ENCODE measurements around the gene PRDM15.

PRDM15 gene

DNA sequence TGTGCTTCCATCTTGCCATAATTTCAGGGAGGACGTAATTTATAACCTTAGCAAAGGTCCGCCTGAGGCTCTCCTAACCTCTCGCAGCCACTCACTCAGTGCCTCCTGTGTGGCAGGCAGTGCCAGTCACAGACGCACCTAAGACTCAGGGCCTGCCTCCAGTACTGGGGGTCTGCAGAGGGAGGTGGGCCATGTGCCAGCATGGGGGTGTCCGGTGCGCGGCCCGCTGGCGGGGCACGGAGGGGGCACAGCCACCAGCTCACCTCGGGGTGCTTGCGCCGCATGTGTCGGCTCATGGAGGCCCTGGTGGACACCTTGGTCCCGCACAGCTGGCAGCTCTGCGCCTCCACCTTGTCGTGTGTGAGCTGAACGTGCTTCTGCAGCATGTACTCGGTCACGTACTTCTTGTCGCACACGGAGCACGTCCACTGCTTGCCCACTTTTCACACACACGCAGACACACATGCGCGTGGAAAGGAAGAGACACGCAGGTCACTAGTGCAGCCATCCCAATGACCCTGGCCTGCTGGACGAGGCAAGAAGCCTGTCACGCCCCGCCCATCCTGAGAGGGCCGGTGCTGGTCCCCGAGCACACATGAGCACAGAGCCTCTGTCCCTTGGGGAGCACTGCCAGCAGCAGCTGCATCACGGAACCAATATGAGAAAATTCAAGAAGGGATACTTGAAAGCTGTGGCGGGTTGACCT, 69.1 kb downstream of the PRDM15 start:
- Histone ChIP-seq H3K9ac (ENCODE audit: low read depth, low read length, poor library complexity, severe bottlenecking) (no peak overlapping the region), H3K9me2 (replicated peaks; ENCODE audit: low read depth, low read length) (no peaks in the 10 kb centered on the region), H3K9me3 (ENCODE audit: insufficient read depth, low read depth, low read length) (no peaks in the 10 kb centered on the region), H3K79me2 (ENCODE audit: insufficient read depth, low read length) (no peaks in the 10 kb centered on the region), H2AFZ (ENCODE audit: low read length) (no peak overlapping the region), H3K4me3 (ENCODE audit: low read length, poor library complexity, severe bottlenecking) (no peak overlapping the region), H3K36me3 (ENCODE audit: insufficient read depth, low read length) (peaks cover 17% of the 10 kb centered on the region; the same call in 1 of the 2 replicates), H3K27me3 (ENCODE audit: insufficient read depth, low read length, poor library complexity, severe bottlenecking) (no peaks in the 10 kb centered on the region), H3K4me2 (ENCODE audit: low read depth, low read length, poor library complexity, severe bottlenecking) (no peak overlapping the region), H3K4me1 (ENCODE audit: insufficient read depth, low read length, poor library complexity, severe bottlenecking) (no peaks in the 10 kb centered on the region), H3F3A (ENCODE audit: low read depth) (no peaks in the 10 kb centered on the region), H4K20me1 (ENCODE audit: insufficient read depth, low read length, poor library complexity, severe bottlenecking) (no peaks in the 10 kb centered on the region)
- TF ChIP-seq, protein P1, sequence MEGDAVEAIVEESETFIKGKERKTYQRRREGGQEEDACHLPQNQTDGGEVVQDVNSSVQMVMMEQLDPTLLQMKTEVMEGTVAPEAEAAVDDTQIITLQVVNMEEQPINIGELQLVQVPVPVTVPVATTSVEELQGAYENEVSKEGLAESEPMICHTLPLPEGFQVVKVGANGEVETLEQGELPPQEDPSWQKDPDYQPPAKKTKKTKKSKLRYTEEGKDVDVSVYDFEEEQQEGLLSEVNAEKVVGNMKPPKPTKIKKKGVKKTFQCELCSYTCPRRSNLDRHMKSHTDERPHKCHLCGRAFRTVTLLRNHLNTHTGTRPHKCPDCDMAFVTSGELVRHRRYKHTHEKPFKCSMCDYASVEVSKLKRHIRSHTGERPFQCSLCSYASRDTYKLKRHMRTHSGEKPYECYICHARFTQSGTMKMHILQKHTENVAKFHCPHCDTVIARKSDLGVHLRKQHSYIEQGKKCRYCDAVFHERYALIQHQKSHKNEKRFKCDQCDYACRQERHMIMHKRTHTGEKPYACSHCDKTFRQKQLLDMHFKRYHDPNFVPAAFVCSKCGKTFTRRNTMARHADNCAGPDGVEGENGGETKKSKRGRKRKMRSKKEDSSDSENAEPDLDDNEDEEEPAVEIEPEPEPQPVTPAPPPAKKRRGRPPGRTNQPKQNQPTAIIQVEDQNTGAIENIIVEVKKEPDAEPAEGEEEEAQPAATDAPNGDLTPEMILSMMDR (conservative IDR thresholded peaks at IDR 0.05; ENCODE audit: low read length), result no peak
- no peak for TF ChIP-seq EZH2phosphoT487 (IDR thresholded peaks at IDR 0.05; ENCODE audit: borderline replicate concordance)

DNA sequence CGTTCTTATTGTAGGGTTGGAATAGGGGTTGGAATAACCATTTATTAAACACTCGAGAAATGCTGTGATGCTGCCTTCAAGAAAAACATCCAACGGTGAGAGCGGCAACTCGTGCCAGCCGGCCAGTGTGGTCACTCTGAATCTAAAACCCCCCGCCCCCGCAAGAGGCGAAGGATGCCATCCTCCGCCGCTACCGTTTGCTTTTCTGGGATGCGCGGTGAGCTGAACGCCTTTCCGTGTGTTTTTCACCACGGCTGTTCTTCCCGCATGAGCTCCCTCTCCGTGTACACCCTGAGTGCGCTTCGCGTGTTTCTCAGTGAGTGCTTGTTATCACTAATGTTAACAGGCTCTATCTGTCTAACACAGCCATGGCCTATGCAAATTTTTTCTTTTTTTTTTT, 70.3 kb downstream of the PRDM15 start:
- Histone ChIP-seq H3K4me1 (ENCODE audit: insufficient read depth, low read length, poor library complexity, severe bottlenecking) (no peaks in the 10 kb centered on the region), H3K79me2 (ENCODE audit: insufficient read depth, low read length) (no peaks in the 10 kb centered on the region), H3K9me2 (replicated peaks; ENCODE audit: low read depth, low read length) (no peaks in the 10 kb centered on the region), H3K27me3 (ENCODE audit: insufficient read depth, low read length, poor library complexity, severe bottlenecking) (no peaks in the 10 kb centered on the region), H3K4me3 (ENCODE audit: low read length, poor library complexity, severe bottlenecking) (no peak overlapping the region), H3K9ac (ENCODE audit: low read depth, low read length, poor library complexity, severe bottlenecking) (no peak overlapping the region), H3K36me3 (ENCODE audit: insufficient read depth, low read length) (peaks cover 17% of the 10 kb centered on the region; the same call in 1 of the 2 replicates), H3K4me2 (ENCODE audit: low read depth, low read length, poor library complexity, severe bottlenecking) (no peak overlapping the region), H2AFZ (ENCODE audit: low read length) (no peak overlapping the region), H4K20me1 (ENCODE audit: insufficient read depth, low read length, poor library complexity, severe bottlenecking) (no peaks in the 10 kb centered on the region), H3K9me3 (ENCODE audit: insufficient read depth, low read depth, low read length) (no peaks in the 10 kb centered on the region), H3F3A (ENCODE audit: low read depth) (no peaks in the 10 kb centered on the region)
- TF ChIP-seq EZH2phosphoT487 (IDR thresholded peaks at IDR 0.05; ENCODE audit: borderline replicate concordance), result no peak
- TF ChIP-seq, protein P1 (conservative IDR thresholded peaks at IDR 0.05; ENCODE audit: low read length), result no peak

DNA sequence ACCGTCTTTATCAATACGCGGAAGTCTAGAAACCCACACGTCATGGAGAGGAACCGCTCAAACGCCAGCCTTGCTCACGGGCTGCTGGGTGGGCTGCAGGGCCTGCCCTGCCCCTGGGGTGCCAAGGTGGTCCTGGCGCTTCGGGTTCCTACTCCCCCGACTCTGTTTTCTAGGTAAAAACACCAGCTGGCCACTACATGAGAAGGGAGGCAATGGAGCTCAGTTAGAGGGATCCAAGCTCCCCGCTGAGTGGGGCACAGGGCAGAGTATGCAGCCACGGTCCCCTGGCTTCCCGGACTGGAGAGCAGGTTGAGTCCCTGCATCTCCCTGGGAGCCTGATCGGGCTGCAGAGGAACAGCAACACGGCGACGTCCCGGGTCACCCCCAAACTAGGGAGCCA, 71.0 kb downstream of the PRDM15 start:
- H3F3A ChIP-seq (ENCODE audit: low read depth), result no peaks in the 10 kb centered on the region
- H3K27me3 ChIP-seq (ENCODE audit: insufficient read depth, low read length, poor library complexity, severe bottlenecking), result no peaks in the 10 kb centered on the region
- no peak overlapping the region for H2AFZ ChIP-seq (ENCODE audit: low read length)
- H3K4me3 ChIP-seq (ENCODE audit: low read length, poor library complexity, severe bottlenecking), result no peak overlapping the region
- TF ChIP-seq EZH2phosphoT487 (IDR thresholded peaks at IDR 0.05; ENCODE audit: borderline replicate concordance), result no peak
- TF ChIP-seq, protein P1 (conservative IDR thresholded peaks at IDR 0.05; ENCODE audit: low read length), result no peak
- no peak overlapping the region for H3K9ac ChIP-seq (ENCODE audit: low read depth, low read length, poor library complexity, severe bottlenecking)
- peaks cover 17% of the 10 kb centered on the region; the same call in 1 of the 2 replicates for H3K36me3 ChIP-seq (ENCODE audit: insufficient read depth, low read length)
- no peaks in the 10 kb centered on the region for H3K79me2 ChIP-seq (ENCODE audit: insufficient read depth, low read length)
- H3K4me2 ChIP-seq (ENCODE audit: low read depth, low read length, poor library complexity, severe bottlenecking), result no peak overlapping the region
- no peaks in the 10 kb centered on the region for H4K20me1 ChIP-seq (ENCODE audit: insufficient read depth, low read length, poor library complexity, severe bottlenecking)
- no peaks in the 10 kb centered on the region for H3K4me1 ChIP-seq (ENCODE audit: insufficient read depth, low read length, poor library complexity, severe bottlenecking)
- H3K9me2 ChIP-seq (replicated peaks; ENCODE audit: low read depth, low read length), result no peaks in the 10 kb centered on the region
- H3K9me3 ChIP-seq (ENCODE audit: insufficient read depth, low read depth, low read length), result no peaks in the 10 kb centered on the region
